HUES48 (cell line): ENCODE measurements around the gene MTFR2.

Experiments
- H3K27ac ChIP-seq: one replicate; pipeline ENCODE4 v1.7.0; 2013; ENCODE audit warnings: low read depth, low read length, inconsistent platforms
- H3K27me3 ChIP-seq: 2 replicates; pipeline ENCODE4 v1.6.1; 2013; ENCODE audit warnings: mild to moderate bottlenecking, low read length; ENCODE audit not compliant: control insufficient read depth, insufficient read depth
- H3K36me3 ChIP-seq: 2 replicates; pipeline ENCODE4 v1.6.1; 2013; ENCODE audit warnings: low read length; ENCODE audit not compliant: control insufficient read depth, insufficient read depth
- H3K4me1 ChIP-seq: 2 replicates; pipeline ENCODE4 v1.6.1; 2013; ENCODE audit warnings: mild to moderate bottlenecking, low read length; ENCODE audit not compliant: control insufficient read depth, insufficient read depth
- H3K4me3 ChIP-seq: 2 replicates; pipeline ENCODE4 v1.5.1; 2013; ENCODE audit warnings: mild to moderate bottlenecking, low read depth, low read length
- H3K9ac ChIP-seq: 2 replicates; pipeline ENCODE4 v1.6.1; 2013; ENCODE audit warnings: mild to moderate bottlenecking, low read depth, low read length, moderate library complexity
- H3K9me3 ChIP-seq: 2 replicates; pipeline ENCODE4 v1.6.1; 2013; ENCODE audit warnings: low read length; ENCODE audit not compliant: control insufficient read depth, insufficient read depth

The MTFR2 gene

DNA sequence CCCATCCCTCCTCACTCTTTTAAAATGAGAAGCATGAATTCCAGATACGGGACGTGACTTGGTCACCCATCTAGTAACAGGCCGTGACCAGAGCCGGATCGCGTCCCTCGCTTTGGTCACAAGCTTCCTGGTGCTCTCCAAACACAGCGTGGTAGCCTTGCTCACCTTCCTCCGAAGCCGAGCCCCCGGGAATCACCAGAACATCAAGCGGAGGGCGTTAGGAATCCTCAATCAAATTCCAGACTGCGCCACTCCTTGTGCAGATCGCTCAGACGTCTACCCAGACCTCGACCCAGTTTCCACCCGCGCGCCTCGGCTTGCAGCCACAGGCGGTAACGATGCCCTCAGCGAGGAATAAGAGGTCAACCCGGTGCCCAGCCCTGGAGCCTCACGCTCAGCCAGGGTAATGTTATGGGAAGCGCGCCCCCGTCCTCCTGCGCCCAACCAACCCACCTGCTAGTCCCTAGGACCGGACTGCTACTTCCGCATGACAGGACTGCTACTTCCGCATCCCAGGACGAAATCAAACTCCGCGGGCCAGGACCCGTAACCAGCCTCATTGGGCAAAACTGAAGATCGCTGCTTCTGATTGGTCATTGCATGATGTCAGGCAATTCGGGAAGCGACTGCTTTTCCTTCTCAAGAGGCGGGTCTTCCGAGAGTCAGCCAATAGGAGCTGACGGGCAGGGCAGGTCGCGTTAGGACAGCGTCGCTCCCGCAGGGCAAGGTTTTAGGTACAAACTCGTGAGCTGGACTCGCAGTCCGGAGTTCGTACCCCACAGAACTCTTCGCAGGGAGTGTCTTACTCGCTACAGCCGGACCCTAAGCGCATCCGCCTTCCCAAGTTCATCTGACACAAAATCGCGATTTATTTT lies at the start of gene MTFR2:
Gene MTFR2 (minus strand): TSS at position 501 of the 875 bp plus-strand sequence. CDS start 1,212 bp downstream, outside the sequence.
- H3K9ac ChIP-seq: peak within 1 kb of the TSS; percentile 58
- peak within 1 kb of the TSS; percentile 77 for H3K4me3 ChIP-seq
- peak within 1 kb of the TSS; percentile 69 for H3K27ac ChIP-seq
- no peaks in the 10 kb centered on the region for H3K27me3 ChIP-seq
- peaks cover 3% of the 10 kb centered on the region; the same call in 1 of the 2 replicates for H3K4me1 ChIP-seq
- no peaks in the 10 kb centered on the region for H3K36me3 ChIP-seq
- no peaks in the 10 kb centered on the region for H3K9me3 ChIP-seq

DNA sequence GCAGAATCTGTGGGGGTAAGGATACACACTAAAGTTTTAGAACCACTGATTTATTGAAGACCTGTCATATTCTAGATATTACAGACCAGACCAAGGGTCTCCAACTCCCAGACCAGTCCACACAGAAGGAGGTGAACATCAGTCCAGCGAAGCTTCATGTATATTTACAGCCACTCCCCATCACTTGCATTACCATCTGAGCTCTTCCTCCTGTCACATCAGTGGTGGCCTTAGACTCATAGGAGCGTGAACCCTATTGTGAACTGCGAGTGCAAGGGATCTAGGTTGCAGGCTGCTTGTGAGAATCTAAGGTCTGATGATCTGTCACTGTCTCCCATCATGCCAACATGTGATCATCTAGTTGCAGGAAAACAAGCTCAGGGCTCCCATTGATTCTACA lies 44.5 kb upstream of the MTFR2 start:
- Histone ChIP-seq H3K9me3 (no peaks in the 10 kb centered on the region), H3K4me1 (peaks cover 11% of the 10 kb centered on the region), H3K36me3 (no peaks in the 10 kb centered on the region), H3K27me3 (no peaks in the 10 kb centered on the region), H3K9ac (no peak overlapping the region), H3K4me3 (no peak overlapping the region), H3K27ac (no peak overlapping the region)

DNA sequence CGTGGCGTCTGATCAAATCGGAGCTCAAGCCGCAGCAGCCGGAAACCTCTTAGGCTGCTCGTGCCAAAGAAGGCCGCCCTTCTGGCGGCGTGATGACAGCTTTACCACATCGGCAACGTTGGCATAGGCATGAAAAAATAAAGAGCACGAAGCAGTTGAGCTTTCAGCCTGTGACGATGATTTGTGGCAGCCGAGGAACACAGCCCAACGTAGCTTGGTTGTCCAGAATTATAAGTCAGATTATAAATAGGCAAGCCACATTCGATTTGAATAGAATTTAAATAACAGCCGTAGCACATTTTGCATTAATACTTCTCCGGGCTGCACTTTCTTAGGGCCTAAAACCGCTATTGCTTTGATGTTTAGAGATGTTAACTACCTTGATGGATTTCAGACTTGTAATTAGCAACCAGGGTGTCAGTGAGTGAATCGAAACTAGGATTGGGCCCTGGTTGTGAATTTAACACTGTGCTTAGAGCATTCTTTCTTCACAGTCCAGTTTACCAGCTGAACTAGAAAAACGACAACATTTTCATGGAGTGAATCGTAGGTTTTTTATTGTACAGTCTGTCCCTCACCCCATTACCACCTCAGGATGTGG lies 40.4 kb upstream of the MTFR2 start:
- H3K36me3 ChIP-seq: no peaks in the 10 kb centered on the region; the same call in 1 of the 2 replicates
- peak overlapping the region; percentile 100 for H3K27ac ChIP-seq
- H3K9ac ChIP-seq: peak overlapping the region; percentile 100
- H3K9me3 ChIP-seq: no peaks in the 10 kb centered on the region
- H3K27me3 ChIP-seq: no peaks in the 10 kb centered on the region
- peak overlapping the region; percentile 100 for H3K4me3 ChIP-seq
- peaks cover 13% of the 10 kb centered on the region for H3K4me1 ChIP-seq

DNA sequence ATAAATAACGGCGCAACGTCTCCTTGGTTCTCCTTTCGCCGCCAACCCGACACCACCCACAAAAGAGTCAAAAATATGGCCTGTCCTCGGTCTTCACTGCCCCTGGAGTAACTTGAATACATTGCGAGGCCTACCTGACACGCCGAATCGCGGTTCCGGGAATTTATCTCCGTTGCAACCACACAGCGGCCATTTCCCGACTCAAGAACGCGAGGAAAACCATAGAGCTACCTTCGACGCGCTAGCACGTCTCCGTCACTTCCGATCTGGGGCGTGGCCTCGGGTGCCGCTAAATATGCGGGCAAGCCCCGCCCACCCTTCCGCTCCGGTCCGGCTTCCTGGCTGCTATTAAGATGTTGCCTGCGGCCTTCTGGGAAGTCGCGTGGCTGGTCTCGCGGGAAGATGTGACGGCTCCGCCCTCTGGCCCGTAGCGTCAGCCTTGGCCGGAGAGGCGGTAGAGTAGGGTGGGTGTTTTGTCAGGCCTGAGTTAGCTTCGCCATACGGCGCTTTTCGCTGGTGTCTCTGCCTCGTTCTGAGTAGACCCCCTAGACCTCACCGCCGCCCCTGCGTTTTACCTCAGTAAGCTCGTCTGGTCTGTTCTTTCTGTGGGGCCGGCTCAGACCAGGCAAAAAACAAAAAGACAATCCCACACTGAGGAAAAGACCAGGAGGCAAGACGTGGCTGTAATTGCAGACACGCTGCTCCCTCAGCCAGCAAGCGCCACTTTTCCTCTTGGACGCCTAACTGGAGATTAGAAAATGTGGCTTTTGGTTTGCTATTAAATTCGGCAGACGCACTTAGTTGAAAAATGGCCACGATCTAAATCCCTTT lies 39.7 kb upstream of the MTFR2 start, which contains the start of gene BCLAF1:
Gene BCLAF1 (minus strand): TSS at position 268 of the 831 bp plus-strand sequence. CDS start 9,980 bp downstream, outside the sequence.
- no peaks in the 10 kb centered on the region; the same call in 1 of the 2 replicates for H3K36me3 ChIP-seq
- peak within 1 kb of the TSS; percentile 100 for H3K4me3 ChIP-seq
- H3K27ac ChIP-seq: peak within 1 kb of the TSS; percentile 100
- peak within 1 kb of the TSS; percentile 100 for H3K9ac ChIP-seq
- H3K4me1 ChIP-seq: peaks cover 20% of the 10 kb centered on the region
- H3K9me3 ChIP-seq: no peaks in the 10 kb centered on the region
- H3K27me3 ChIP-seq: no peaks in the 10 kb centered on the region

DNA sequence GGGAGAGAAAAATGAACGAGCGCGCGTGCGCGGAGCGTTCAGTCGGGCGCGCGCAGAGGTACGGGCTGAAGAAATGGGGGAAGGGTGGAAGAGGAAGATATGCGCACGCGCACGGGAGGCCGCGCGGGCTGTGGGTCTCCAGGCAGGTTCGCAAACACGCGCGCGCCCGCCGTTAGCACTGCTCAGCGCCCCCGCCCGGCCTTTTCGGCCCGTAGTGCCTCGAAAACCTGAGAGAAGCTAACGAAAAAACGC lies 39.1 kb upstream of the MTFR2 start:
- peak overlapping the region; percentile 100 for H3K4me3 ChIP-seq
- H3K4me1 ChIP-seq: peaks cover 25% of the 10 kb centered on the region
- no peaks in the 10 kb centered on the region for H3K27me3 ChIP-seq

DNA sequence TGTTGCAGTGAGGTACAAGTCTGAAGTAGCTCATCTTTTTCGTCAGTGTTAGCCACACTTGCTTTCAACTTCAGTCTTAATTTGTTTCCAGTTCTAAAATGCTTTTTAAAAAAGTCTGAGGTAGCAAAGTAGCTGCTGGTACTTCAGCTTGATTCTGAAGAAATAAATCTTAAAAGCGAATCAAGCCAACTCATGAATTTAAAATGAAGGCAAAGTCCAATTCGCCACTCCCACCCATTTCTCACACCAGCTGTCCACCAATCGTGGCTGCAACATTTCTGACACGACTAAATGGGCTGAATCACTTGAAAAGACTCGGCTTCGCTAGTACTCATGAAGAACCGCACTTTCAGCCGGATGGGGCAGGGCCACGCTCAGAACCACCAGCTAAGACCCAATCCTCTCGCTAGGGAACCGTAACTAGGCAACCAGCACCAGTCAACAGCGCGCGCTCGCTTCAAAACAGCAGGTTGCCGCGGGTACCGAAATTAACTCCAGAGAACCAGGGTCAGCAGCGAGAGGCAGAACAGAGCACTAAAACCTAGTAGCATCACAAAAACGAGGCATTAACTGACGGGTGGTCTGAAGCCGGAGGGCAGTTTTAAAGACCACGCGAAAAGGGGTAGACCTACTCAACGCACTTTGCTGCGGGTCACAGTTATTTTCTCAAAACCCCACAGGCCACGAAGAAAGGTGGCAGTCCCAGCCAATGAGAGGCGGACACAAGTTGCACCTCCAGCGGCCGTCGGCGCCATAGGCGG lies 38.6 kb upstream of the MTFR2 start:
- H3K4me1 ChIP-seq: peaks cover 28% of the 10 kb centered on the region

More for the DNA sequence above, 39.1 kb upstream of the MTFR2 start:
- Histone ChIP-seq H3K27ac (peak overlapping the region; percentile 100), H3K9me3 (no peaks in the 10 kb centered on the region), H3K9ac (peak overlapping the region; percentile 100), H3K36me3 (no peaks in the 10 kb centered on the region; the same call in 1 of the 2 replicates)

DNA sequence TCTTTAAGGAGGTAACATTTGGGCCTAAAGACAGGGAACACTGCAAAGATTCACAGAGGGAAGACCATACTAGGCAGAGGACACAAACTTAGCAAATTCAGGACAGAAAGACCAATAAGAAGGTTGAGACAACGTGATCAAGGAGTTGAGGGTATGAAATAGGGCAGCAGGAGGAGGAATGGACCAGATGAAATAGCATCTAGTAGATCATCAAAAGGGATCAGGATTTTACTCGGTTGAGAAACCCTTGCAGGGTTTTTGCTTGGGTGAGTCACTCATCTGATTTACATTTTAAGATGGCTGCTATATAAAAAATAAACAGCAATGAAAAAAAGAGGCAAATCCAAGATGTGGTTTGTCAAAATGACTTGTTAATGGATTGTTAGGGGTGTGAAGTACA lies 34.8 kb upstream of the MTFR2 start:
- 0 out of 2 replicates have a peak overlapping the region, but pooled peaks have one; percentile 5 for H3K4me3 ChIP-seq
- no peaks in the 10 kb centered on the region for H3K27me3 ChIP-seq
- H3K4me1 ChIP-seq: peaks cover 26% of the 10 kb centered on the region
- no peaks in the 10 kb centered on the region for H3K9me3 ChIP-seq
- H3K36me3 ChIP-seq: peaks cover 27% of the 10 kb centered on the region
- H3K27ac ChIP-seq: no peak overlapping the region
- no peak overlapping the region for H3K9ac ChIP-seq

More for the DNA sequence above, 38.6 kb upstream of the MTFR2 start:
- Histone ChIP-seq H3K27me3 (no peaks in the 10 kb centered on the region), H3K9ac (peak overlapping the region; percentile 100), H3K4me3 (peak overlapping the region; percentile 100), H3K9me3 (no peaks in the 10 kb centered on the region), H3K36me3 (no peaks in the 10 kb centered on the region; the same call in 1 of the 2 replicates), H3K27ac (peak overlapping the region; percentile 100)

DNA sequence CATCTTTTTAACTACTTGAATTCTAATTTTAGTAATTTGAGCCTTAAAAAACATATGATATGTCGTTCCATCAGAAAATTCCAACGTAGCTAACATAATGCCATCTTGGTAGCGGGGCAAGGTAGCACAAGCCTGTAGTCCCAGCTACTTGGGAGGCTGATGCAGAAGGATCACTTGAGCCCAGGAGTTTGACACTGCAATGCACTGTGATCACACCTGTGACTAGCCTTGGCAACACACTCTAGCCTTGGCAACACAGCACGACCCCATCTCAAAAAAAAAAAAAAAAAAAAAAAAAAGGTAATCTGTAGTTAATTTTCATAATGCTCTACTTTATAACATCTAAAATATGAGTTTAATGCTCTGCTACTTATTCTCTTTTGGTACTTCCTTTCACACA lies 32.8 kb upstream of the MTFR2 start:
- Histone ChIP-seq H3K9ac (no peak overlapping the region), H3K4me1 (peaks cover 26% of the 10 kb centered on the region), H3K36me3 (peaks cover 45% of the 10 kb centered on the region), H3K27ac (no peak overlapping the region), H3K4me3 (no peak overlapping the region), H3K9me3 (no peaks in the 10 kb centered on the region), H3K27me3 (no peaks in the 10 kb centered on the region)

DNA sequence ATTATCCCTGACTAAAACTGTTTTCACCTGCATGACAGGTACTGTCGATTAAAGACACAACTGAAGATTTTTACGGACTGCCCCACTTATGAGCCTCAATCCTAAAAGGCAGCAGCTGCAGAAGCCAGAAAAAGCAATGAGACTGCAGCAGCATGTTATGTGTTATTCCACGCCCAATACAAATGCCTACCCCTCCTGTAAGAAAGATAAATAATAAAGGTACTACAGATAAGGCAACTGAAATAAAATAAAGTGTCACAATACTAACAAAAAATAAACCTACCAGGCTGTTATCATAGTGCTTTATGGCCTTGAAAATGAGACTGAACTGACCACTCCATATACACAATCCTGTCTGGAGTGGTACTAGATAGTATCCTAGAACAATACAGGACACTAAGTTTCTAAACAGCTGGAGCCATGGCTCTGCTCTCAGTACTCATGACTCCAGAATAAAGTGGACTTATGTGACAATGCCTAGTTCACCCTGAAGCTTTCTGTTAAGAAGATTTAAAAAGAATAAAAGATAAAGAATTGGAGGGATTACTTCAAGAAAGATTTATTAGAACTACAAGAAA lies 30.0 kb upstream of the MTFR2 start:
- no peak overlapping the region for H3K27ac ChIP-seq
- peaks cover 21% of the 10 kb centered on the region for H3K4me1 ChIP-seq
- H3K36me3 ChIP-seq: peaks cover 68% of the 10 kb centered on the region
- no peak overlapping the region for H3K9ac ChIP-seq
- no peaks in the 10 kb centered on the region for H3K9me3 ChIP-seq
- no peaks in the 10 kb centered on the region for H3K27me3 ChIP-seq
- no peak overlapping the region for H3K4me3 ChIP-seq

DNA sequence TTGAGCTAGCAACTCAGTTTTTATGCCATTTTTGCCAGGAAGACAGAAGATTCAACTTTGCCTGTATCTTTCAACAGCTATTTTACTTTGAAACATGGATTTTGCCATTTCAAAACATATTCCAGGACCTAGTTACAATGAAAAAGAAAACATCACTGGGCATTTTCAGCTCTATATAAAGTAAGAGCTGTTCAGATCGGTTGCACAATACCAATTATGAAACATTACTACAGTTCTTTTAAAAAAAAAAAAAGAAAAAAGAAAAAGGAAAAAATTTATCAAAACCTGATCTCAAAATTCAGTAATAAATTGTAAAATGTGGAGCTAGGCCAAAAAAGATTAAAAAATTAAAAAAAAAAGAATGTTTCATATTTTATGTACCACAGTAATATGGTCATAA lies 24.0 kb upstream of the MTFR2 start:
- Histone ChIP-seq H3K9ac (no peak overlapping the region), H3K9me3 (no peaks in the 10 kb centered on the region), H3K4me3 (no peak overlapping the region), H3K36me3 (peaks cover 93% of the 10 kb centered on the region), H3K27me3 (no peaks in the 10 kb centered on the region), H3K27ac (no peak overlapping the region), H3K4me1 (no peaks in the 10 kb centered on the region)
